Mononuclear cell (primary cell): ENCODE data around the gene UPK3A. TPM values are rescaled to one million over a fixed set of nuclear protein-coding genes. Genes with fewer than 3 reads are reported as not detected.

ENCODE experiments used
- H3K27me3 ChIP-seq: 2 replicates; pipeline ENCODE4 v1.6.0; 2011; ENCODE audit warnings: low read length, control low read depth; ENCODE audit not compliant: insufficient read depth
- H3K4me1 ChIP-seq: 2 replicates; pipeline ENCODE4 v1.5.1; 2011; ENCODE audit warnings: mild to moderate bottlenecking, low read length, control low read depth; ENCODE audit not compliant: insufficient read depth
- H3K4me3 ChIP-seq: 2 replicates; pipeline ENCODE4 v1.5.1; 2011; ENCODE audit warnings: mild to moderate bottlenecking, low read length, moderate library complexity
- H3K9me3 ChIP-seq: 2 replicates; pipeline ENCODE4 v1.5.1; 2011; ENCODE audit warnings: low read depth, mild to moderate bottlenecking, control low read depth, low read length
- total RNA-seq: library from RNA; depleted of rRNA; stranded (reverse); fragments of >200 nt; gene quantifications from one replicate; pipeline ENCODE4 v1.2.3, GENCODE V29; 2012

Gene UPK3A
- total RNA-seq, 1 donor = 0.94 TPM

DNA sequence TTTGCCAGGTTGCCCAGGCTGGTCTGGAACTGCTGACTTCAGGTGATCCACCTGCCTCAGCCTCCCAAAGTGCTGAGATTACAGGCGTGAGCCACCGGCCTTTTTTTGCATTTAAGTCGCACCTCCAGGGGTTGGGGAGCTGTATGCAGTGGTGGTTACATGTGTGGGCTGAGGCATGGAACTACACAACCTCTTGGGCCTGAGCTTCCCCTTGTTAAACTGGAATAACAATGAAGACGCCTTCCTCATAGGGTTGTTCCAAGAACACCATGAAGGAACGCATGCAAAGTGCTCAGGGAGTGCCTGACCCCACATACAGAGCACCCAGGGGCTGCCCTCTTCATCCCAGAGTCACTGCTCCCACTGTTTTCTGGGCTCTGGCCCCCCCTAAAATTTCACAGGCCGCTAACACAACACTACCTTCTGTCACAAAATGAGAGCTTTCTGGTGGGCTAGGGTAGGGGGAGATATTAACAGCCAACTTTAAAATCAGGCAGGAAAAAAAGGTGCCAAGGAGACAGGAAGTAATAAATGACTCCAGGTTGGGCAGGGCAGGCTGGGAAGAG, 23.7 kb downstream of the UPK3A start:
- Histone ChIP-seq H3K4me1 (peaks cover 26% of the 10 kb centered on the region), H3K27me3 (no peaks in the 10 kb centered on the region), H3K9me3 (no peaks in the 10 kb centered on the region), H3K4me3 (no peak overlapping the region)

DNA sequence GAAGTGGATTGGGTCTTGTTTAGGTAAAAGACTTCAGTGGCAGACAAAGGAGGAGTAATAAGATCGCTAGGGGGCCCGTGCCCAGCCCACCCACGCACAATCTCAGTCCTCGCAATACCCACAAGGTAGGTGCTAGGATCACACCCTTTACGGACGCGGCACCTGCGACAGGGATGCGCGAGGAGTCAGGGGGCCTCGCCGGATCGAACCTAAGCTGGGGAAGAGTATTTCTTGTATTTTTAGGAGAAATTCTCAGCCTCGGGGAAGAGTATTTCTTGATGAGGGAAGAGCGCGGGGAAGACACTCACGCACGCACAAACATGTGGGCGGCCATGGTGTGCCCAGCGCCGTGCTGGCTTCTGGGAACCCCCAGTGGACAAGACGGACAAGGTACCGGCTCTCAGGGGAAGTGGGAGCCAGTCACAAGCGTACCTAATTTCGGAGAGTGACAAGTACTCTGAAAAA, 24.2 kb downstream of the UPK3A start:
- H3K27me3 ChIP-seq = no peaks in the 10 kb centered on the region
- no peaks in the 10 kb centered on the region for H3K9me3 ChIP-seq
- H3K4me3 ChIP-seq = peak overlapping the region; percentile 73
- peaks cover 31% of the 10 kb centered on the region for H3K4me1 ChIP-seq

GRCh38 chr22:45309422-45310227, 24.9 kb downstream of the UPK3A start, which contains the start of gene FAM118A:
FAM118A (plus strand) TSS chr22:45309934; CDS start chr22:45322380, 12,446 bp downstream.
- no peaks in the 10 kb centered on the region for H3K9me3 ChIP-seq
- peaks cover 37% of the 10 kb centered on the region for H3K4me1 ChIP-seq
- peak within 1 kb of the TSS; percentile 73 for H3K4me3 ChIP-seq
- no peaks in the 10 kb centered on the region for H3K27me3 ChIP-seq

DNA sequence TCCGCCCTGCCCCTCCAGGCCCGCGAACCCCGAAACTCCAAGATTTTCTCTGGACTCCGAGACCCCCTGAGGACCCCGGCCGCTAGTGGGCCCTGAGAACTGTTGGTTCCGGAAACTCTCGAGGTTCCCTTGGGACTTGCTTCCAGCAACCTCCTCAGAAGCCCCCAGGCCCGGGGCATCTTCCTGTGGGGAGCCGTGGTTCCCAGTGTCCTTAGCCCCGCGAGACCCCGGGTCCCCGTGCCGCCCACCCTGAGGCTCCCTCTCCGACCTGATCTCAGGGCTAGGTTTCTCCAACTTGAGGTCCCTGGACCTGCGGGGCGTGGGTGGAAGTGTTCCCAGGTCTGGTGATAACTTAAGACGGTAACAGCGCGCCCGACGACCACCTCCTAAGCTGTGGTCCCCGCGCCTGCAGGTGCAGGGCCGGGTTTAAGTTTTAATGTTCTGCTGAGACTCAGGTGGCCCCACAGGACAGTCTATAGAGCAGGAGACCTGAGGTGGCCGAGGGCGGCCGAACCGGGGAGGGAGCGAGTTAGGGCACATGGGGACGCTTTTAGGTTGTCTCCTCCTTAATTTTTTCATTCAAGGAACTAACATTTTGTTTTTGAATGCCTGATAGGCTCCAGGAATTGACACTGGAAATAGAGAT, 25.7 kb downstream of the UPK3A start:
- Histone ChIP-seq H3K4me3 (peak overlapping the region; percentile 73), H3K27me3 (no peaks in the 10 kb centered on the region), H3K9me3 (no peaks in the 10 kb centered on the region), H3K4me1 (peaks cover 44% of the 10 kb centered on the region)

DNA sequence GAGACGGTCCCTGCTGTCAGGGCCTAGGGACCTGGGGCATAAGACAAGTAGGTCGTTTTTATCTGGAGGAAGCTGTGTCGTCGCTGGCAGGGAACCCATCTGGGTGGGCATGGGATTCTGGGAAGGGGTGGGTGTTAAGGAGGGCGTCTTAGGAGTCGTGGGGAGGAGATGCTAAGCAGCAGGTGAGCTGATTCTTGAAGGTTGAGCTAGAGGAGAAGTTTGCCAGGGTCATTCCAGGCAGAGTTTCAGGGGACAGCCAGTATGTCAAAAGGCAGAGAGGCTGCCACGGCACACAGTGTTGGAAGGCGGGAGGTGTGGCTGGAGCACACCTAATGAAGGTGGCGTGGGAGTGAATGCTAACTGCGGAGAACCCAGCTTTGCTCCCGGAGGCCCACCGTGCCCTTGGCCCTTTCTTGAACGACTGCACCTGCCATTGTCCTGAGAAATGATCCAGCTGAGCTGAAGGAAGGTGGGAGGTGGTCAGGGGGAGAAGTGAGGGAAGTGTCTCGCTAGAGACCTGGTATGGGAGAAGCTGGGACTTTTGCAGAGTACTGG, 26.3 kb downstream of the UPK3A start:
- Histone ChIP-seq H3K9me3 (no peaks in the 10 kb centered on the region), H3K27me3 (no peaks in the 10 kb centered on the region), H3K4me3 (peak overlapping the region; percentile 73), H3K4me1 (peaks cover 49% of the 10 kb centered on the region)

- H3K27me3 ChIP-seq = no peaks in the 10 kb centered on the region
- peaks cover 59% of the 10 kb centered on the region for H3K4me1 ChIP-seq
- H3K4me3 ChIP-seq = no peak overlapping the region
- no peaks in the 10 kb centered on the region for H3K9me3 ChIP-seq
Measured at GRCh38 chr22:45312415-45312814, 27.7 kb downstream of the UPK3A start.

GRCh38 chr22:45312856-45313255, 28.1 kb downstream of the UPK3A start:
- peaks cover 63% of the 10 kb centered on the region for H3K4me1 ChIP-seq
- no peak overlapping the region for H3K4me3 ChIP-seq
- no peaks in the 10 kb centered on the region for H3K9me3 ChIP-seq
- H3K27me3 ChIP-seq = no peaks in the 10 kb centered on the region

DNA sequence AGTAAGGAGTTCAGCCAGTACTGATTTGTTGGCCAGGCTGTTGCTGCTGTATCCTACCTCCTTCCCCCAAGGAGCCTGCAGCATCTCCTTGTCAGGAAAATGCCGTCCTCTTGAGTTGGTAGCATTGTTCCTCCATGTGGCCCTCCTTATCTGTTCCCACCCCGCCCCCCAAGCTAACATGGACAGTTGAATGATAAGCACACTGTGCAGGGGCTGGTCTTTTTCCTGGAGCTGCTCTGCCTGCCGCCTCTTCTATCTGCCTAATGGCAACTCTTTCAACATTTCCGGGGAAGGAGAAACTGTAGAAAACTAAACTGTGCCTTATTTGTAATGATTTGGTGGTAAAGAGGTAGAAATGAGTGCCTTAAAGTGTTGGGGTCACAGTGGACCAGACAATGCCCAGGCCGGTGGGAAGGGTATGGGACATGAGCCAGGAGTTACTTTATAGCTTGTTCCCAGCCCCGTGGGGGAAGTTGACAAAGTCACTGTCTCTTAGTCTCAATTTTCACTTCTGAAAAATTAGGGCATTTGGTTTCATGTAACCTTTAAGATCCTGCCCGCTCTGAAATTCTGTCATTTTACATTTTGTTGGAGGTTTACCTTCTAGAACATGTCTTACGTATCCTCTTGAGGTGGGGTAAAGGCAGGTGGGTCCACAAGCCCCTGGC, 29.4 kb downstream of the UPK3A start:
- no peak overlapping the region for H3K4me3 ChIP-seq
- no peaks in the 10 kb centered on the region for H3K27me3 ChIP-seq
- H3K9me3 ChIP-seq = no peaks in the 10 kb centered on the region
- peaks cover 68% of the 10 kb centered on the region for H3K4me1 ChIP-seq

DNA sequence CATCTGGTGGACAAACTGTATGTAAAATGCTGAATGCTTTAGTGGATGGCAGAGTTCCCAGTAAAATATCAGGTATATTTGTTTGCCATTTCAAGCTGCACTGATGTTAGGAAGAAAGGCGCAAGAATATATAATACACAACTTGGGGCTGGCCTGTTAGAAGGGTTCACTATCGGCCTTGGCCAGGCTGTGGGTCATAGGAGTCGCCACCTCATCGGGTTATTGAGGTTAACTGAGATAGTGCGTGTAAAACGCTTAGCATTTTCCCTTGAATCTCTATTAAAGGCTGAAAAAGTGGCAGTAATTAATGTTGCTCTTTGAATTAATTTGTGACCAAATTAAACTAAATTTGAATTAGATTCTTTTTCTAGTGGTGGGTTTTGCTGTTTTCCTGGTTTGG, 30.0 kb downstream of the UPK3A start:
- Histone ChIP-seq H3K27me3 (no peaks in the 10 kb centered on the region), H3K4me3 (no peak overlapping the region), H3K4me1 (peaks cover 72% of the 10 kb centered on the region)

DNA sequence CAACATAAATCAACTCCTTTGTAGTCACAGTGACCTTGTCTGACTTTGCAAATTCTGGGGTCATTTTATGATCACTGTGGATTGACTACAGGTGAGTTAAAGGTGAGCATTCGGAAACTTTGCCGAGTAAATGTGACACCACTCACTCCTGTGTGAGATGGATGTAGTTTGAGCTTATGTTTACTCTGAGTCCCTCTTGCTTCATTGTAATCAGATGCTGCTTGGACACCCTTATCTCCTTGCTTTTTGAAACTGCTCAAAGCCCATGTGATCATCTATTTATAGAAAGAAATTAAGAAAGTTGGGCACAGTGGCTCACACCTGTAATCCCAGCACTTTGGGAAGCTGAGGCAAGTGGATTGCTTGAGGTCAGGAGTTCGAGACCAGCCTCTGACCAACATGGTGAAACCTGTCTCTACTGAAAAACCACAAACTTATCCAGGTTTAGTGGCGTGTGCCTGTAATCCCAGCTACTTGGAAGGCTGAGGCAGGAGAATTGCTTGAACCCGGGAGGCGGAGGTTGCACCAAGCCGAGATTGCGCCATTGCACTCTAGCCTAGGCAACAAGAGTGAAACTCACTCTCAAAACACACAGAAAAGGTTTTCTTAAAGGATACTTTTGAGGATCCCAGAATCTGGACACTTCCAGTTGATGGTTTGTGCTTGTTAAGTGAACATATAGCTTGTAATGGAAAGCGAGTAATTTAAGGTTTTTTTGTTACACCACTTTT, 32.2 kb downstream of the UPK3A start:
- H3K9me3 ChIP-seq = no peaks in the 10 kb centered on the region
- no peaks in the 10 kb centered on the region for H3K27me3 ChIP-seq
- no peak overlapping the region for H3K4me3 ChIP-seq
- H3K4me1 ChIP-seq = peaks cover 72% of the 10 kb centered on the region

More for the DNA sequence above, 30.0 kb downstream of the UPK3A start:
- H3K9me3 ChIP-seq = no peaks in the 10 kb centered on the region

DNA sequence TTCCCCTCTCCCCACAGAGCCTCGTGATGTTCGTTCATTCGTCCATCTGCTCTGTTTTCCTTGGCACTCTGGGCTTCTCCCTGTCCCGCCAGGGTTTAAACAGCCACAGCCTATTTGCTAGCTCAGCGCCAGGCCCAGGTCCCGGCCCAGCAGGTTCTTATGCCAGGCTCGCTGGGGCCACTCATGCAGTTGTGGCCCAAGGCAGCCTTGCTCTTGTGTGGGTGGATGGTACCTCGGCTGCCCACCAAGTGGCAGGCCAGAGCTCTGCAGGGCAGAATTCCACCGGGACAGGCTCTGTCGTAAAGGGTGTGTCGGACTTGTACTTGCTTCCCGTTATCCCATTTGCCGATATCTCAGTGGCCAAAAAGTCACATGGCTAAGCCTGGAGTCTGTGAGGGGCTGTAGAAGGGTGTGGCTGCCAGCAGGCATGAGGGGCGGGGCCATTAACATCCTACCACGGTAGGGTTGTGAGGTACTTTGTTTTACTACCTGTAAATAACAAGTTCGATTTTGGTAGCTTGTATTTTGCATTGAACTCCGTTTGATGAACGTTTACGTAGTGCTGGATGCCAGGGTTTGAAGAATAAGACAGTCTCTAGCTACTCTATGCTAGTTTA, 32.9 kb downstream of the UPK3A start:
- peaks cover 72% of the 10 kb centered on the region for H3K4me1 ChIP-seq
- H3K27me3 ChIP-seq = no peaks in the 10 kb centered on the region
- no peaks in the 10 kb centered on the region for H3K9me3 ChIP-seq
- no peak overlapping the region for H3K4me3 ChIP-seq

GRCh38 chr22:45318168-45318557, 33.4 kb downstream of the UPK3A start:
- Histone ChIP-seq H3K9me3 (no peaks in the 10 kb centered on the region), H3K4me1 (peaks cover 72% of the 10 kb centered on the region), H3K4me3 (peak overlapping the region; percentile 30), H3K27me3 (no peaks in the 10 kb centered on the region)

GRCh38 chr22:45318558-45319323, 34.0 kb downstream of the UPK3A start:
- Histone ChIP-seq H3K4me3 (peak overlapping the region; percentile 30), H3K9me3 (no peaks in the 10 kb centered on the region), H3K4me1 (peaks cover 69% of the 10 kb centered on the region), H3K27me3 (no peaks in the 10 kb centered on the region)
